Natural killer cell (primary cell): ENCODE data around the gene SSBP4. TPM values are rescaled to one million over a fixed set of nuclear protein-coding genes. Genes with fewer than 3 reads are reported as not detected.

Experiments used
- ATAC-seq, 3 donors: fragments of 150-1000 bp in 2 of 3; fragments of 200-7000 bp in 1 of 3; cut with Tn5 transposase; 1 replicate in 1 of 3; 2 replicates in 2 of 3; pipeline ENCODE4 v1.10.0; 2021; ENCODE audit warnings: mild to moderate bottlenecking in 2 of 3, moderate library complexity in 2 of 3
- DNase-seq, 2 donors: peaks; one replicate each; pipeline versions ENCODE4 v3.0.0 to v3.0.0-alpha.2; 2013 to 2021; ENCODE audit warnings: mixed read lengths in 1 of 2
- H3K27ac ChIP-seq: one replicate; pipeline ENCODE4 v1.5.1; 2013; ENCODE audit warnings: mild to moderate bottlenecking, low read length
- H3K27me3 ChIP-seq: one replicate; pipeline ENCODE4 v1.6.1; 2013; ENCODE audit warnings: low read length; ENCODE audit not compliant: control insufficient read depth, insufficient read depth
- H3K36me3 ChIP-seq: one replicate; pipeline ENCODE4 v1.6.1; 2013; ENCODE audit warnings: low read length; ENCODE audit not compliant: control insufficient read depth, insufficient read depth
- H3K4me1 ChIP-seq: one replicate; pipeline ENCODE4 v1.6.1; 2013; ENCODE audit warnings: low read length; ENCODE audit not compliant: control insufficient read depth, insufficient read depth
- H3K4me3 ChIP-seq: one replicate; pipeline ENCODE4 v1.5.1; 2013; ENCODE audit warnings: low read length
- H3K9me3 ChIP-seq: one replicate; pipeline ENCODE4 v1.6.1; 2013; ENCODE audit warnings: low read length; ENCODE audit not compliant: control insufficient read depth, insufficient read depth
- H3K27ac Mint-ChIP-seq, 2 donors: one replicate each; pipeline ENCODE4 v1.8.0; 2022; ENCODE audit warnings: mild to moderate bottlenecking in 2 of 2, mixed read lengths in 2 of 2, moderate library complexity in 1 of 2
- H3K27me3 Mint-ChIP-seq, 2 donors: one replicate each; pipeline ENCODE4 v1.8.0; 2022; ENCODE audit warnings: low read depth in 2 of 2, mixed read lengths in 2 of 2
- H3K36me3 Mint-ChIP-seq: one replicate; pipeline ENCODE4 v1.8.0; 2022; ENCODE audit warnings: mixed read lengths
- H3K4me1 Mint-ChIP-seq, 2 donors: one replicate each; pipeline ENCODE4 v1.8.0; 2022; ENCODE audit warnings: mixed read lengths in 2 of 2
- H3K4me3 Mint-ChIP-seq: one replicate; pipeline ENCODE4 v1.8.0; 2022; ENCODE audit warnings: mild to moderate bottlenecking, moderate library complexity, mixed read lengths
- H3K9me3 Mint-ChIP-seq, 2 donors: one replicate each; pipeline ENCODE4 v1.8.0; 2022; ENCODE audit warnings: mixed read lengths in 2 of 2
- WGBS: methylation state at CpG from one replicate; pipeline ENCODE4 v1.1.7; 2013; ENCODE audit warnings: missing lambda C conversion rate; ENCODE audit not compliant: insufficient coverage; 5-methylcytosine and 5-hydroxymethylcytosine counted together
- intact Hi-C: fragments of 100-400 bp; cut with micrococcal nuclease; formaldehyde crosslinking; loops from one replicate; pipeline ENCODE4 v1.14.2; 2022
- total RNA-seq, 4 donors: library from RNA; stranded (reverse); fragments of 120-200 nt in 1 of 4; gene quantifications; one replicate each; pipeline versions ENCODE4 v1.2.3 to v1.2.4, GENCODE V29; 2013 to 2022
- TF ChIP-seq, protein P1 (sequence below): fragments of 200-600 bp; IDR thresholded peaks from one replicate; pipeline ENCODE4 v1.8.0; 2022; ENCODE audit warnings: antibody characterized with exemption

Gene SSBP4
- total RNA-seq, 3 donors from 2014 or later (not counting 1 experiment from before 2014, with no cell fraction given): 137 to 169 (median 158) TPM

GRCh38 chr19:18475762-18476331 lies 56.6 kb downstream of the SSBP4 start:
- peak overlapping the region; percentile 88 for H3K4me3 Mint-ChIP-seq
- no peaks in the 10 kb centered on the region for H3K36me3 Mint-ChIP-seq
- Histone ChIP-seq H3K27me3 (no peaks in the 10 kb centered on the region), H3K36me3 (no peaks in the 10 kb centered on the region), H3K4me3 (no peak overlapping the region), H3K4me1 (peaks cover 81% of the 10 kb centered on the region), H3K9me3 (no peaks in the 10 kb centered on the region), H3K27ac (peak overlapping the region; percentile 85)
- intact Hi-C loops: loop anchor here (1.0 to 5.0 kb wide), 2 partner anchors 46 to 111 kb away; partner anchors contain the start of genes ELL and REX1BD
- no peaks in the 10 kb centered on the region for H3K9me3 Mint-ChIP-seq
- DNase-seq (no peak), ATAC-seq (no peak)
- peaks cover 62 to 73% of the 10 kb centered on the region in 2 donors for H3K4me1 Mint-ChIP-seq
- TF ChIP-seq, protein P1, sequence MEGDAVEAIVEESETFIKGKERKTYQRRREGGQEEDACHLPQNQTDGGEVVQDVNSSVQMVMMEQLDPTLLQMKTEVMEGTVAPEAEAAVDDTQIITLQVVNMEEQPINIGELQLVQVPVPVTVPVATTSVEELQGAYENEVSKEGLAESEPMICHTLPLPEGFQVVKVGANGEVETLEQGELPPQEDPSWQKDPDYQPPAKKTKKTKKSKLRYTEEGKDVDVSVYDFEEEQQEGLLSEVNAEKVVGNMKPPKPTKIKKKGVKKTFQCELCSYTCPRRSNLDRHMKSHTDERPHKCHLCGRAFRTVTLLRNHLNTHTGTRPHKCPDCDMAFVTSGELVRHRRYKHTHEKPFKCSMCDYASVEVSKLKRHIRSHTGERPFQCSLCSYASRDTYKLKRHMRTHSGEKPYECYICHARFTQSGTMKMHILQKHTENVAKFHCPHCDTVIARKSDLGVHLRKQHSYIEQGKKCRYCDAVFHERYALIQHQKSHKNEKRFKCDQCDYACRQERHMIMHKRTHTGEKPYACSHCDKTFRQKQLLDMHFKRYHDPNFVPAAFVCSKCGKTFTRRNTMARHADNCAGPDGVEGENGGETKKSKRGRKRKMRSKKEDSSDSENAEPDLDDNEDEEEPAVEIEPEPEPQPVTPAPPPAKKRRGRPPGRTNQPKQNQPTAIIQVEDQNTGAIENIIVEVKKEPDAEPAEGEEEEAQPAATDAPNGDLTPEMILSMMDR: no peak
- WGBS: 86% methylated on average over 19 of the region's 19 CpGs
- no peaks in the 10 kb centered on the region for H3K27me3 Mint-ChIP-seq
- H3K27ac Mint-ChIP-seq: peak overlapping the region; percentile 93 to 99

GRCh38 chr19:18476507-18477041 lies 57.4 kb downstream of the SSBP4 start:
- Histone ChIP-seq H3K27ac (peak overlapping the region; percentile 77), H3K4me1 (peaks cover 87% of the 10 kb centered on the region), H3K4me3 (no peak overlapping the region), H3K36me3 (no peaks in the 10 kb centered on the region), H3K9me3 (no peaks in the 10 kb centered on the region), H3K27me3 (no peaks in the 10 kb centered on the region)
- no peak for ATAC-seq
- no peaks in the 10 kb centered on the region for H3K9me3 Mint-ChIP-seq
- intact Hi-C loops: loop anchor here (5.0 kb wide), 1 partner anchor 111 kb away; the partner anchor contains the start of gene REX1BD
- no peak for DNase-seq
- WGBS: 92% methylated on average over 14 of the region's 14 CpGs
- H3K4me3 Mint-ChIP-seq: peak overlapping the region; percentile 47
- H3K36me3 Mint-ChIP-seq: no peaks in the 10 kb centered on the region
- no peaks in the 10 kb centered on the region for H3K27me3 Mint-ChIP-seq
- H3K27ac Mint-ChIP-seq: peak overlapping the region; percentile 93 to 99
- TF ChIP-seq, protein P1: no peak
- H3K4me1 Mint-ChIP-seq: peaks cover 61 to 80% of the 10 kb centered on the region in 2 donors

- H3K4me3 Mint-ChIP-seq: peak overlapping the region; percentile 47
- Histone ChIP-seq H3K36me3 (no peaks in the 10 kb centered on the region), H3K4me1 (peaks cover 87% of the 10 kb centered on the region), H3K4me3 (no peak overlapping the region), H3K27me3 (no peaks in the 10 kb centered on the region), H3K9me3 (no peaks in the 10 kb centered on the region), H3K27ac (peak overlapping the region; percentile 77)
- DNase-seq (peak in 1 of 2 donors; percentile 54), ATAC-seq (no peak)
- no peaks in the 10 kb centered on the region for H3K9me3 Mint-ChIP-seq
- H3K4me1 Mint-ChIP-seq: peaks cover 61 to 84% of the 10 kb centered on the region in 2 donors
- 71% methylated on average over 24 of the region's 24 CpGs for WGBS
- TF ChIP-seq, protein P1: no peak
- H3K27ac Mint-ChIP-seq: peak overlapping the region; percentile 93 to 99
- intact Hi-C loops: loop anchor here (5.0 kb wide), 1 partner anchor 110 kb away; the partner anchor contains the start of gene REX1BD
- no peaks in the 10 kb centered on the region for H3K36me3 Mint-ChIP-seq
- H3K27me3 Mint-ChIP-seq: no peaks in the 10 kb centered on the region
These were observed 58.0 kb downstream of the SSBP4 start for GRCh38 chr19:18477042-18477779.
